Cardiac muscle cell (in vitro differentiated cells and primary cell): ENCODE results near the gene LRRC7. TPM values are rescaled to one million over a fixed set of nuclear protein-coding genes. Genes with fewer than 3 reads are reported as not detected.
"Not testable (repeated sequence)": the region's sequence is repeated elsewhere in the genome, so short reads cannot be mapped to it uniquely, and the experiment has no call there.

Experiments
- DNase-seq, 2 donors: peaks; one replicate each; pipeline versions ENCODE4 v3.0.0 to v3.0.0-alpha.2; 2010 to 2017; ENCODE audit warnings: low read depth in 1 of 2, low spot score in 1 of 2
- H3K27ac ChIP-seq: fragments of 200-600 bp; sonication (generic); 2 replicates; pipeline ENCODE4 v1.5.1; 2016
- H3K27me3 ChIP-seq: fragments of 200-600 bp; sonication (generic); 2 replicates; pipeline ENCODE4 v1.6.0; 2016; ENCODE audit warnings: control low read depth
- H3K36me3 ChIP-seq: fragments of 200-600 bp; sonication (generic); 2 replicates; pipeline ENCODE4 v1.5.1; 2016; ENCODE audit warnings: control low read depth
- H3K4me1 ChIP-seq: fragments of 200-600 bp; sonication (generic); 2 replicates; pipeline ENCODE4 v1.8.1; 2017; ENCODE audit warnings: low read depth, mild to moderate bottlenecking, mixed run types
- H3K4me3 ChIP-seq: fragments of 200-600 bp; sonication (generic); 2 replicates; pipeline ENCODE4 v1.5.1; 2016; ENCODE audit warnings: mild to moderate bottlenecking
- H3K9me3 ChIP-seq: fragments of 200-600 bp; sonication (generic); 2 replicates; pipeline ENCODE4 v1.5.1; 2017; ENCODE audit warnings: low read depth, mild to moderate bottlenecking, control low read depth
- polyA plus RNA-seq: library from polyadenylated mRNA; unstranded; fragments of >200 nt; fragmentation: Nextera tagmentation; extraction: Ambion mirVana; gene quantifications from 2 replicates; pipeline ENCODE4 v1.2.1, GENCODE V29; 2016
- total RNA-seq: library from RNA; depleted of rRNA; stranded (reverse); fragments of >200 nt; gene quantifications from 2 replicates; pipeline ENCODE4 v1.2.3, GENCODE V29; 2016
- TF ChIP-seq, protein P1 (sequence below): IDR thresholded peaks from 2 replicates; pipeline ENCODE4 v1.5.1; 2012; ENCODE audit warnings: low read depth, mild to moderate bottlenecking, low read length

Gene LRRC7
- total and polyA plus RNA-seq, 2 experiments from 2014 or later, result 0.09 TPM; not detected in 1

DNA sequence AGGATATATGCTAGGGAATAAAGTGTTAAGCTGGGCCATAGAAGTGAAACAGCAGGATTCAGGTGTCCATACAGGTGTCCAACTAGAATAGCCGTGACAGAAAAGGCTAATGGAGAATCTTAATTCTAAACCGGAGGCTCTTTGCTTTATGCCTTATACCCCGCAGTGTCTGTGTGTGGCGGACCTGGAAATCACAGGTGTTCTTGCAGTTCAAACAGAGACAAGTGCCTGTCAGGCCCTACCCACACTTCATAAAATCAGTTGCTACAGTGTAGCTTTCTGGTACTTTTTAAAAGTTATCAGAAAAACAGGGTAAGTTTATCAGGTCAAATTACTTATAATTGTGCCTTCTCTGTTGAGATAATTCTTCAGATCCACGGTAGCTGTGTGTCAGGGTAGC is 293.9 kb downstream of the LRRC7 start:
- TF ChIP-seq, protein P1, sequence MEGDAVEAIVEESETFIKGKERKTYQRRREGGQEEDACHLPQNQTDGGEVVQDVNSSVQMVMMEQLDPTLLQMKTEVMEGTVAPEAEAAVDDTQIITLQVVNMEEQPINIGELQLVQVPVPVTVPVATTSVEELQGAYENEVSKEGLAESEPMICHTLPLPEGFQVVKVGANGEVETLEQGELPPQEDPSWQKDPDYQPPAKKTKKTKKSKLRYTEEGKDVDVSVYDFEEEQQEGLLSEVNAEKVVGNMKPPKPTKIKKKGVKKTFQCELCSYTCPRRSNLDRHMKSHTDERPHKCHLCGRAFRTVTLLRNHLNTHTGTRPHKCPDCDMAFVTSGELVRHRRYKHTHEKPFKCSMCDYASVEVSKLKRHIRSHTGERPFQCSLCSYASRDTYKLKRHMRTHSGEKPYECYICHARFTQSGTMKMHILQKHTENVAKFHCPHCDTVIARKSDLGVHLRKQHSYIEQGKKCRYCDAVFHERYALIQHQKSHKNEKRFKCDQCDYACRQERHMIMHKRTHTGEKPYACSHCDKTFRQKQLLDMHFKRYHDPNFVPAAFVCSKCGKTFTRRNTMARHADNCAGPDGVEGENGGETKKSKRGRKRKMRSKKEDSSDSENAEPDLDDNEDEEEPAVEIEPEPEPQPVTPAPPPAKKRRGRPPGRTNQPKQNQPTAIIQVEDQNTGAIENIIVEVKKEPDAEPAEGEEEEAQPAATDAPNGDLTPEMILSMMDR, result no peak
- no peaks in the 10 kb centered on the region for H3K36me3 ChIP-seq
- H3K4me3 ChIP-seq, result no peak overlapping the region
- no peaks in the 10 kb centered on the region for H3K27me3 ChIP-seq
- H3K4me1 ChIP-seq, result no peaks in the 10 kb centered on the region
- H3K9me3 ChIP-seq, result no peaks in the 10 kb centered on the region
- no peak for DNase-seq
- H3K27ac ChIP-seq, result no peak overlapping the region

DNA sequence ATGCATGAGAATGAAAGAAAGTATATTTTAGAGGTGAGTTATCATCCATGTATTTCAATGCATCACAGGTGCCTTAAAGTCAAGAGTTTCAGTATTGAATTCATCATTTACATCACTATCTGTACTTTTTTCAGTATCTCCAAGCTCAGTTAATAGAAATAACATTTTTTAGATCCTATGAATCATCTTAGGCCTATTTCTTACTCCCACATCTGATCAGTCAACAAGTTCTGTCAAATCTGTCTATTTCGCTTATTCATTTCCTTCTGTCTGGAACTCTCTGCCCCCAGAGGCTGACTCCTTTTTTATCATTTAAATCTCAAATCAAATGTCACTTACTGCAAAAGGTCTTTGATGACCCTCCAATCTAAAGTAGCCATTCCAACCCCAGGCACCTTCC is 295.2 kb downstream of the LRRC7 start:
- H3K36me3 ChIP-seq, result no peaks in the 10 kb centered on the region
- TF ChIP-seq, protein P1, result no peak
- no peak for DNase-seq
- no peaks in the 10 kb centered on the region for H3K27me3 ChIP-seq
- no peaks in the 10 kb centered on the region for H3K9me3 ChIP-seq
- no peak overlapping the region for H3K27ac ChIP-seq
- H3K4me3 ChIP-seq, result no peak overlapping the region
- no peaks in the 10 kb centered on the region for H3K4me1 ChIP-seq

DNA sequence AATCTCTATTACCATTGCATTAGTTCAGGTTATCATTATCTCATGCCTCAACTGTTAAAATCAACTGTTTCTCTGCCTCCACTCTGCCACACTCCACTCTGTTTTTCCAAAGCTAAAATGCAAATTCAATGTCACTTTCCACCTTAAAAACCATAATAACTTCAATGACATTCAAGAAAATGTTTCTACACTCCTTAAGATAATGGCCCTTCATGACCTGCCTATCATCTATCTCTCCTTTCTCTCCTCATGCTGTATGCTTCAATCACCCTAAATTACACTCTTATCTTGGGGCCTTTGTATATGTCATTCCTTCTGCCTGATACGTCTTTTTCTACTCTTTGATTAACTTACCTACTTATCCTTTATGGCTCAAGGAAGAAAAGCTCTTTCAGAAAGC is 296.0 kb downstream of the LRRC7 start:
- H3K27me3 ChIP-seq, result no peaks in the 10 kb centered on the region
- no peaks in the 10 kb centered on the region for H3K4me1 ChIP-seq
- TF ChIP-seq, protein P1, result no peak
- no peak overlapping the region for H3K27ac ChIP-seq
- no peak overlapping the region for H3K4me3 ChIP-seq
- no peak for DNase-seq
- H3K9me3 ChIP-seq, result no peaks in the 10 kb centered on the region
- H3K36me3 ChIP-seq, result no peaks in the 10 kb centered on the region

DNA sequence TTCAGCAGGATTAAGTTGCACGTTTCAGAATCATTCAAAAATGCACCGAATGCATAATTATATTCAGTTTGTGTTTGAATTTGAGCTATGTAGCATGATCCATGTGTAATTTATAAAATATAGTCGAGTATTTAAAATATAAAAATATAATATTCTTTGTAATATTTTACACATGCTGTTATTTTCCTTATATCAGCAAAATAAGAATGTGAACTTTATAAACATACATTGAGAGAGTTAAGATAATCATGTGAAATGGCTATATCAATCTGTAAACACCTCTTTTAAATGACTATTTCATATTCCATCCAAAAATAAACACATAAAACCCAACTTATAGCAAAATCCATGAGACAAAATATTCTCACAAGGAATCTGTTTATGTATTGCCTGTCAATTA is 303.7 kb downstream of the LRRC7 start:
- H3K9me3 ChIP-seq, result no peaks in the 10 kb centered on the region
- DNase-seq, result no peak
- H3K27me3 ChIP-seq, result peaks cover 5% of the 10 kb centered on the region
- no peak overlapping the region for H3K4me3 ChIP-seq
- H3K36me3 ChIP-seq, result no peaks in the 10 kb centered on the region
- TF ChIP-seq, protein P1, result no peak
- H3K27ac ChIP-seq, result no peak overlapping the region
- H3K4me1 ChIP-seq, result no peaks in the 10 kb centered on the region

DNA sequence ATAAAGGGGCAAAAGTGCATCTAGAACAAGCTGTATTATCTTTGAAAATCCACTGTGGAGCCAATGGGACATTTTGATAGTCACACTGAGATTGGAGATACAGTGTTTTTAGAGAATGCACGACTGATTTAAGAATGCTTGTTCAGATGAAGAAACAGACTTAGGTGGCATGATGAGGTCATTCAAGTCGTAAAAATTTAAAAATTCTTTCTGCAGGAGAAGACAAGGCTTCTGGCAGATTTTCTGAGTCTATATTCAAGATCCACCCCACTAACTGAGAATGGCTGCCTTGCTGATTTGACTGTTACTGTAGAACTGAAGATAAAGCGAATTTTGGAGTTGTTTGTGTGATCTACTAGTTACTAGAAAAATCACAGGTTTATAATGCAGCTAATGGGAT is 310.6 kb downstream of the LRRC7 start:
- Histone ChIP-seq H3K4me1 (no peaks in the 10 kb centered on the region), H3K4me3 (no peak overlapping the region), H3K36me3 (no peaks in the 10 kb centered on the region), H3K27me3 (peaks cover 5% of the 10 kb centered on the region), H3K9me3 (no peaks in the 10 kb centered on the region), H3K27ac (no peak overlapping the region)
- TF ChIP-seq, protein P1, result no peak
- DNase-seq, result no peak

DNA sequence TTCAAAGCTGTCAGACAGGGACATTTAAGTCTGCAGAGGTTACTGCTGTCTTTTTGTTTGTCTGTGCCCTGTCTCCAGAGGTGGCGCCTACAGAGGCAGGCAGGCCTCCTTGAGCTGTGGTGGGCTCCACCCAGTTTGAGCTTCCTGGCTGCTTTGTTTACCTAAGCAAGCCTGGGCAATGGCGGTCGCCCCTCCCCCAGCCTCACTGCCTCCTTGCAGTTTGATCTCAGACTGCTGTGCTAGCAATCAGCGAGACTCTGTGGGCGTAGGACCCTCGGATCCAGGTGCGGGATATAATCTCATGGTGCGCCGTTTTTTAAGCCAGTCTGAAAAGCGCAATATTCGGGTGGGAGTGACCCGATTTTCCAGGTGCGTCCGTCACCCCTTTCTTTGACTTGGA is 320.3 kb downstream of the LRRC7 start:
- not testable (repeated sequence) for H3K27me3 ChIP-seq, H3K4me3 ChIP-seq, DNase-seq, H3K9me3 ChIP-seq, H3K27ac ChIP-seq, H3K4me1 ChIP-seq, H3K36me3 ChIP-seq
